GM18507 (cell line): ENCODE results near the gene RSL1D1.
"Not testable (repeated sequence)": the region's sequence is repeated elsewhere in the genome, so short reads cannot be mapped to it uniquely, and the experiment has no call there.

ENCODE experiments used
- DNase-seq: peaks from one replicate; pipeline ENCODE4 v3.0.0; 2011; ENCODE audit warnings: low read depth; ENCODE audit not compliant: insufficient read length; ENCODE audit errors: extremely low spot score
- FAIRE-seq: peaks from 2 replicates; lab custom pipeline; 2011; peaks lifted over from hg19 to GRCh38; lab: Jason Lieb, UNC

The RSL1D1 gene

DNA sequence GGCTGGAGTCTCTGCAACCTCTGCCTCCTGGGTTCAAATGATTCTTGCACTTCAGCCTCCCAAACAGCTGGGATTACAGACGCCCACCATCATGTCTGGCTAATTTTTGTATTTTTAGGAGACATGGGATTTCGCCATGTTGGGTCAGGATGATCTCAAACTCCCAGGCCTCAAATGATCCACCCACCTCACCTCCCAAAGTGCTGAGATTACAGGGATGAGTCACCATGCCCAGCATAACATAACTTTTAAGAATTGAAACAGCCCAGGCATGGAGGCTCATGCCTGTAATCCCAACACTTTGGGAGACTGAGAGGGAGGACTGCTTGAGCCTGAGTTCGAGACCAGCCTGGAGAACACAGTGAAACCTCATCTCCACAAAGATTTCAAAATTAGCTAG lies 2.5 kb downstream of the RSL1D1 start:
- no peak for FAIRE-seq
- no peak for DNase-seq

DNA sequence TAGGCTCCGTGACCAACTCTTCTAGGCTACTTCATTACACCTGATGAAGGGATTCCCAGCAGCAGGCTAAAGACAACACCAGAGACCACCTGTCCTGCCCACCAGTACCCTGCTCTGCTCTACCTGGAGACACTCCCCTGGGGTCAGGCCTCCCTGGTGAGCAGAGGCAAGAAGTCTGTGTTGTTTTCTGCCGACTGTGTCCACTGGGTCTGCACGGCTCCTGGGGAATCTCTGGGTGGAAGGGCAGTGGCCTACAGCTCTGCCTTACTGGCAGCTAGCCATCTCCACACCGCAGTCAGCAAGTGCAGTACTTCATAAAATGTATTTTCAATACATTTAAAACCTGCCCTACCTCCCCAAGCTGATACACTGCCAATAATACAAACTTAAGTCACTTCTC lies 6.8 kb downstream of the RSL1D1 start:
- DNase-seq (no peak), FAIRE-seq (no peak)

DNA sequence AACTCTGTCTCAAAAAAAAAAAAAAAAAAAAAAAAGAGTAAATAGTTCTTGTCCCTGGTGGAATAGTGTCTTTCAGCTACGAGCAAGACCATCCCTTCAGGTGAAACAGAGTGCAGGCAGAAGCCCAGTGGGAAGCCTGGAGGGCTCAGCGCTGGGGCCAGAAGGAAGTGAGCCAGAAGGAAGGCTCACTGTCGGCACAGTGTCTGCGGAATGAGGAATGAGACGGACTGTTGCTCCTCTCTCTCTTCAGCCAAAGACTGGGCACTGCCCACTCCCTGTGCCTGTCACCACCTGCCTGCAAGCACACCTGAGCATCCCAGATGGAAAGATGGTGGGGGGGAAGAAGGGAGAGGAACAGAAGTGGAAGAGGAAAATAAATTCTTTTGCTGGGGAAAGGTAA lies 7.5 kb downstream of the RSL1D1 start:
- no peak for FAIRE-seq
- no peak for DNase-seq

GRCh38 chr16:11843206-11843605 lies 8.1 kb downstream of the RSL1D1 start:
- FAIRE-seq (no peak), DNase-seq (no peak)

DNA sequence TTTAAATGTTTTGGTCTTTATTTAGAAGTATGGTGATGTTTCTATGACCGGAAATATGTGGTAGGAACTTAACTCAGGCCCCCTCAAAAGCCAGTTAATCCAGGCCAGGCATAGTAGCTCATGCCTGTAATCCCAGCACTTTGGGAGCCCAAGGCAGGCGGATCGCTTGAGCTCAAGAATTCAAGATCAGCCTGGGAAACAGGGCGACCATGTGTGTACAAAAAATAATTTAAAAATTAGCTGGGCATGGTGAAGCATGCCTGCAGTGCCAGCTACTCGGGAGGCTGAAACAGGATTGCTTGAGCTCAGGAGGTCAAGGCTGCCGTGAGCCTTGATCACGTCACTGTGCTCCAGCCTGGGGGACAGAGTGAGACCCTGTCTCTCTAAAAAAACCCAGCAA lies 10.3 kb downstream of the RSL1D1 start:
- no peak for DNase-seq
- no peak for FAIRE-seq

DNA sequence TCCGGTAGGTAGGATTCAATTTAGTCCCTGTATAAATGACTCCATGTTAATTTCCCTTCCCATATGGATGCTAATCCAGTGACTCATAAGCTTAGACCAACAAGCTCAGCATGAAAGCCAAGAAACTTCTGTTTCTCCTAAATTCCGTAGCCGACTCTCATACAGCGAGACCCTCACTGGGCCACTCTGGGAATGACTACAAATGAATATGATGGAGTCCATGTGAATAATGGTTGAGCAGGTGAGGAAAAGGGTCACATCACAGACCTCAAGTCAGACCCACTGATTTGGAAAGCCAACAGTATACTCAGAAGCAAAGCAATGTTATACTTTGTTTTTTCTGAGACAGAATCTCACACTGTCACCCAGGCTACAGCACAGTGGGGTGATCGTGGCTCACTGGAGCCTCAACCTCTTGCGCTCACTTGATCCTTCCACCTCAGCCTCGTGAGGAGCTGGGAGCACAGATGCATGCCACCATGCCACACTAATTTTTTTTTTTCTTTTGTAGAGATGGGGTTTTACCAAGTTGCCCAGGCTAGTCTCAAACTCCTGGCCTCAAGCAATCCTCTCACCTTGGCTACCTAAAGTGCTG lies 14.6 kb downstream of the RSL1D1 start:
- no peak for DNase-seq
- no peak for FAIRE-seq

GRCh38 chr16:11835891-11836649 lies 15.3 kb downstream of the RSL1D1 start:
- no peak for DNase-seq
- no peak for FAIRE-seq

- no peak for DNase-seq
- FAIRE-seq: no peak
Measured at GRCh38 chr16:11835309-11835708, 16.0 kb downstream of the RSL1D1 start.

DNA sequence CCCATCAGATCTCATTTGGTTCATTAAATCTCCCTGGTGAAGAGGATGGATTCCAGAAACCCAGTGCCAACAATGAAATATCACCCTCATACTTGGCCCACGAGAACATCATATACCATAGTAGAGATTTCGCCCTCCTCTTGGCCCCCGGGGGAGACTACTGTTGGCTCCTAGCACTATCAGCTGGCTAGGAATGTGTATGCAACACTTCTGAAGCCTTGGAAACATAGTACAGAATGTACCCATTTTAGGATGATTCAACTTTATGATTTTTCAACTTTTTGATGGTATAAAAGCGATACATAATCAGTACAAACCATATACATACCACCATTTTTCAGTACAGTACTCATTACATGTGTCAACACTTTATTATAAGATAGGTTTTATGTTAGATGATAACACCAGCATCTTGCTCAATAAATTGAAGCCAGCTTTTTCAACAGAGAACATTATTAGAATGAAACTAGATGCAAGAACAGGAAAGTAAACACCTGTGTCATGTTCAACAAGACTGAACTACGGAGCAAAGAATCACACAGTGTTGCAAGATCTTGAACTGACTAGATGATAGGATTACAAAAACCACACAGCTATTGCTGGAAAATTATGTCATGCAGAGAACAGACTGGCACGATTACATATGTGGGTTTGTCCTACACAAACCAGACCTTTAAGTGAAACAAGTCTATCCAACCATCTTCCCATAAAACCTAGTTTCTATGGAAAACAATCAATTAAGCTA lies 17.2 kb downstream of the RSL1D1 start:
- DNase-seq: no peak
- no peak for FAIRE-seq

DNA sequence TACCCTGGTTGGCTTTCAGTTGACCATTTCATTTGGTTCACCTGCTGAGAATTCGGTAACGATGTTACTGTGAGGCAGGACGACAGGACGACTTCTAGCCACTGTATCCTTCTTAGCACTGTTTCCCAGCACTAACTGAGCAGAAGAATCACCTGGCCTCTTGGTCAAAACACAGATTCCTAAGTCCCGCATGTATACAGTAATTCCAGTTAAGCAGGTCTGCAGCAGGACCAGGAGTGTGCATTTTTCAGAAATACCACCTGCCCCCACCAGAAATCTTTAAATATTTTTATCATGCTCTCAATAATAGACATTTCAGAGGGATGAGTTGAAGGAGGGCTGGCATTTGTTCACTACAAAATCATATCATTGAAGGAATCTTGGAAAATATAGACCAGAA lies 22.6 kb downstream of the RSL1D1 start:
- no peak for DNase-seq
- FAIRE-seq: no peak

- FAIRE-seq: not testable (repeated sequence)
Measured at GRCh38 chr16:11825520-11826165, 25.7 kb downstream of the RSL1D1 start.

GRCh38 chr16:11824362-11824761 lies 27.0 kb downstream of the RSL1D1 start:
- no peak for DNase-seq
- FAIRE-seq: no peak

More at GRCh38 chr16:11825520-11826165, 25.7 kb downstream of the RSL1D1 start:
- DNase-seq: not testable (repeated sequence)

DNA sequence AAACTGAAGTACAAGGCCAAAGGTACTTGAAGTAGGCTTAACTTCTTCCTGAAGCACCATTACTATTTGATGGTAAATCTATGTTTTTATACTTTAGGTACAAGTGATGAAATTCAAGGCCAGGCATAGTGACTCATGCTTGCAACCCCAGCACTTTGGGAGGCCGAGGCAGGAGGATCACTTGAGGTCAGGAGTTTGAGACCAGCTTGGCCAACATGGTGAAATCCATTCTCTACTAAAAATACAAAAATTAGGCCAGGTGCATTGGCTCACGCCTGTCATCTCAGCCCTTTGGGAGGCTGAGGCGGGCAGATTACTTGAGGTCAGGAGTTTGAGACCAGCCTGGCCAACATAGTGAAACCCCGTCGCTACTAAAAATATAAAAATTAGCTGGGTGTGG lies 27.7 kb downstream of the RSL1D1 start:
- not testable (repeated sequence) for DNase-seq, FAIRE-seq

DNA sequence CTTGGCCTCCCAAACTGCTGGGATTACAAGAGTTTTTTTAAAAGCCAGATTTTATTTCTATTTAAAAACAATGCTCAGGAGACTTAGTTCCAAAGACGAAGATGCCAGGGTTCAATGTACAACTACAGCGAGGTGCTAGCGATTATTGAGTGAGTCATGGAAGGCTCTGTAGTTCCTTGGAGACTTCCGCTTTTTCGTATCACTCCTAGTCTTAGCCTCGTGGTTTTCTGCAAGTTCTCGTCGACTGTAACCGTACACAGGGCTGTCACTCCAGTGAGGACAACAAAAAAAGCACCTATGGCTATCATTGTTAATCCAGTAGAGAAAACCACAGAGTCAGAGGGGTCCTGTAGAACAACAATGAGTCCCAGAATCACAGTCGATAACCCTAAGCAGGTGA lies 31.5 kb downstream of the RSL1D1 start:
- no peak for FAIRE-seq
- no peak for DNase-seq

- DNase-seq, FAIRE-seq: not testable (repeated sequence)
Measured at GRCh38 chr16:11818970-11819369, 32.4 kb downstream of the RSL1D1 start.

GRCh38 chr16:11816123-11816522 lies 35.2 kb downstream of the RSL1D1 start:
- no peak for DNase-seq
- FAIRE-seq: no peak

DNA sequence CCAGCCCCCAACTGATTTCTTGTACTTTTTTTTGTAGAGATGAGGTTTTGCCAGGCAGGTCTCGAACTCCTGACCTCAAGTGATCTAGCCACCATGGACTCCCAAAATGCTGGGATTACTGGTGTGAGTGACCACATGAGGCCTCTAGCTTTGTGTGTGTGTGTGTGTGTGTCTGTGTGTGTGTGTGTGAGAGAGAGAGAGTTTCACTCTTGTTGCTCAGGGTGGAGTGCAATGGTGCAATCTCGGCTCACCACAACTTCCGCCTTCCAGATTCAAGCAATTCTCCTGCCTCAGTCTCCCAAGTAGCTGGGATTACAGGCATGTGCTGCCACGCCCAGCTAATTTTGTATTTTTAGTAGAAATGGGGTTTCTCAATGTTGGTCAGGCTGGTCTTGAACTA lies 36.5 kb downstream of the RSL1D1 start:
- not testable (repeated sequence) for FAIRE-seq, DNase-seq

- no peak for FAIRE-seq
Measured at GRCh38 chr16:11806721-11807120, 44.6 kb downstream of the RSL1D1 start.

GRCh38 chr16:11805556-11805955 lies 45.8 kb downstream of the RSL1D1 start:
- no peak for FAIRE-seq
- DNase-seq: no peak

More at GRCh38 chr16:11806721-11807120, 44.6 kb downstream of the RSL1D1 start:
- no peak for DNase-seq

GRCh38 chr16:11801481-11802021 lies 49.8 kb downstream of the RSL1D1 start:
- DNase-seq (no peak), FAIRE-seq (no peak)
